Kidney (tissue), 14 donors: ENCODE data around the gene PTPRK. TPM values are rescaled to one million over a fixed set of nuclear protein-coding genes. Genes with fewer than 3 reads are reported as not detected.
"Not testable (repeated sequence)": the region's sequence is repeated elsewhere in the genome, so short reads cannot be mapped to it uniquely, and the experiment has no call there.

Source experiments
- DNase-seq, 5 donors: peaks; one replicate each; pipeline ENCODE4 v3.0.0-alpha.2; 2013 to 2020
- FAIRE-seq: peaks from 2 replicates; lab custom pipeline; 2012; peaks lifted over from hg19 to GRCh38; lab: Jason Lieb, UNC
- H3K27ac ChIP-seq, 2 donors: one replicate each; pipeline ENCODE4 v1.7.0; 2013; ENCODE audit warnings: low read depth in 2 of 2, low read length in 2 of 2, inconsistent platforms in 1 of 2
- H3K27me3 ChIP-seq: one replicate; pipeline ENCODE4 v1.7.1; 2013; ENCODE audit warnings: low read length, inconsistent platforms; ENCODE audit not compliant: control insufficient read depth, insufficient read depth
- H3K36me3 ChIP-seq, 3 donors: one replicate each; pipeline versions ENCODE4 v1.7.0 to v1.7.1; 2013; ENCODE audit warnings: low read length in 3 of 3, control low read depth in 1 of 3, inconsistent platforms in 1 of 3; ENCODE audit not compliant: insufficient read depth in 3 of 3, control insufficient read depth in 2 of 3
- H3K4me1 ChIP-seq, 3 donors: one replicate each; pipeline versions ENCODE4 v1.7.0 to v1.7.1; 2013; ENCODE audit warnings: low read length in 3 of 3, inconsistent platforms in 1 of 3, low read depth in 1 of 3; ENCODE audit not compliant: control insufficient read depth in 2 of 3, insufficient read depth in 2 of 3
- H3K4me3 ChIP-seq, 3 donors: one replicate each; pipeline versions ENCODE4 v1.7.0 to v1.8.1; 2013; ENCODE audit warnings: low read length in 3 of 3, control low read depth in 1 of 3, inconsistent platforms in 1 of 3
- H3K9ac ChIP-seq, 3 donors: one replicate each; pipeline versions ENCODE4 v1.7.0 to v1.7.1; 2013; ENCODE audit warnings: low read length in 3 of 3, control low read depth in 1 of 3, inconsistent platforms in 1 of 3
- H3K9me3 ChIP-seq, 3 donors: one replicate each; pipeline versions ENCODE4 v1.7.0 to v1.7.1; 2013; ENCODE audit warnings: low read length in 3 of 3, control low read depth in 1 of 3, inconsistent platforms in 1 of 3; ENCODE audit not compliant: control insufficient read depth in 2 of 3, insufficient read depth in 1 of 3
- CTCF ChIP-seq: IDR thresholded peaks from 3 replicates; pipeline ENCODE4 v1.5.1; 2012; ENCODE audit warnings: mild to moderate bottlenecking, moderate library complexity, borderline replicate concordance; ENCODE audit not compliant: insufficient read depth; ENCODE audit errors: extremely low read depth
- intact Hi-C: fragments of 100-400 bp; cut with DNase I; formaldehyde crosslinking; loops from one replicate; pipeline ENCODE4 v1.11.1; 2022
- polyA plus RNA-seq: library from polyadenylated mRNA; stranded (reverse); fragments of 350-450 nt; fragmentation: Illumina TruSeq; extraction: RNeasy Lipid Tissue Mini Kit (QIAGEN cat#74804); gene quantifications from one replicate; pipeline ENCODE4 v1.2.3, GENCODE V29; 2014; ENCODE audit warnings: low read depth, low replicate concordance; ENCODE audit not compliant: insufficient read depth
- total RNA-seq: library from RNA; stranded (reverse); fragmentation: NEBNext Ultra II Directional; extraction: Animal tissue kit (Norgen Biotek cat#: 25700); gene quantifications from one replicate; pipeline ENCODE4 v1.2.1, GENCODE V29; 2021
- donor health status: control.
- donor health status: control.
- donor health status: control.
- donor health status: control.
- donor health status: control.
- donor health status: DM: yes; HTN: yes; CAD: no.
- donor health status: Normal renal cell carcinoma (clear cell type).

The PTPRK gene
- total and polyA plus RNA-seq, 2 donors from 2014 or later, result 9.2 to 72.8 TPM

GRCh38 chr6:128437685-128438084 is 82.7 kb downstream of the PTPRK start:
- Histone ChIP-seq H3K4me3 (no peak overlapping the region), H3K9ac (no peak overlapping the region), H3K36me3 (no peaks in the 10 kb centered on the region), H3K4me1 (no peaks in the 10 kb centered on the region), H3K27ac (no peak overlapping the region), H3K27me3 (no peaks in the 10 kb centered on the region), H3K9me3 (no peaks in the 10 kb centered on the region)
- FAIRE-seq, result no peak
- no peak for TF ChIP-seq CTCF
- no peak for DNase-seq
- intact Hi-C loops, result no loop called here

GRCh38 chr6:128434752-128435151 is 85.6 kb downstream of the PTPRK start:
- H3K9ac ChIP-seq, H3K4me3 ChIP-seq, intact Hi-C loops, FAIRE-seq, H3K4me1 ChIP-seq, H3K36me3 ChIP-seq, DNase-seq, H3K27ac ChIP-seq, H3K27me3 ChIP-seq, H3K9me3 ChIP-seq: not testable (repeated sequence)

GRCh38 chr6:128432394-128432793 is 88.0 kb downstream of the PTPRK start:
- Histone ChIP-seq H3K4me3 (no peak overlapping the region), H3K9ac (no peak overlapping the region), H3K36me3 (no peaks in the 10 kb centered on the region), H3K4me1 (no peaks in the 10 kb centered on the region), H3K27ac (no peak overlapping the region), H3K27me3 (no peaks in the 10 kb centered on the region), H3K9me3 (no peaks in the 10 kb centered on the region)
- TF ChIP-seq CTCF, result no peak
- peak; percentile 8 for FAIRE-seq
- DNase-seq, result no peak
- intact Hi-C loops, result no loop called here

- FAIRE-seq (no peak), DNase-seq (no peak)
- H3K27ac ChIP-seq, result no peak overlapping the region
- no peak for TF ChIP-seq CTCF
- intact Hi-C loops, result no loop called here
- H3K27me3 ChIP-seq, result no peaks in the 10 kb centered on the region
- H3K4me1 ChIP-seq, result no peaks in the 10 kb centered on the region
- H3K36me3 ChIP-seq, result no peaks in the 10 kb centered on the region
- H3K9me3 ChIP-seq, result no peaks in the 10 kb centered on the region
- no peak overlapping the region for H3K4me3 ChIP-seq
- no peak overlapping the region for H3K9ac ChIP-seq
These were observed 93.3 kb downstream of the PTPRK start for GRCh38 chr6:128427139-128427538.
